Bronchial epithelial cell (primary cell): ENCODE data around the gene IL17A. TPM values are rescaled to one million over a fixed set of nuclear protein-coding genes. Genes with fewer than 3 reads are reported as not detected.

ENCODE experiments used
- DNase-seq: peaks from one replicate; pipeline ENCODE4 v3.0.0-alpha.2; 2010; ENCODE audit warnings: low read depth
- FAIRE-seq: peaks from 2 replicates; lab custom pipeline; 2011; peaks lifted over from hg19 to GRCh38; lab: Jason Lieb, UNC
- H3K27me3 ChIP-seq: 2 replicates; pipeline ENCODE4 v1.5.1; 2011; ENCODE audit warnings: low read length; ENCODE audit not compliant: control insufficient read depth, insufficient read depth
- H3K36me3 ChIP-seq: 2 replicates; pipeline ENCODE4 v1.5.1; 2011; ENCODE audit warnings: low read length; ENCODE audit not compliant: control insufficient read depth, insufficient read depth
- H3K4me3 ChIP-seq: 2 replicates; pipeline ENCODE4 v1.5.1; 2011; ENCODE audit warnings: mild to moderate bottlenecking, low read depth, low read length, control low read depth
- total RNA-seq: library from RNA; depleted of rRNA; stranded (reverse); fragments of >200 nt; gene quantifications from 2 replicates; pipeline ENCODE4 v1.2.1, GENCODE V29; 2014
- TF ChIP-seq, protein P1 (sequence below): IDR thresholded peaks from 2 replicates; pipeline ENCODE4 v1.5.1; 2011; ENCODE audit warnings: mild to moderate bottlenecking, moderate library complexity, low read length, control low read depth, inconsistent platforms; ENCODE audit not compliant: insufficient read depth, severe bottlenecking

IL17A gene
- total RNA-seq, 1 donor from 2014 or later = not detected

DNA sequence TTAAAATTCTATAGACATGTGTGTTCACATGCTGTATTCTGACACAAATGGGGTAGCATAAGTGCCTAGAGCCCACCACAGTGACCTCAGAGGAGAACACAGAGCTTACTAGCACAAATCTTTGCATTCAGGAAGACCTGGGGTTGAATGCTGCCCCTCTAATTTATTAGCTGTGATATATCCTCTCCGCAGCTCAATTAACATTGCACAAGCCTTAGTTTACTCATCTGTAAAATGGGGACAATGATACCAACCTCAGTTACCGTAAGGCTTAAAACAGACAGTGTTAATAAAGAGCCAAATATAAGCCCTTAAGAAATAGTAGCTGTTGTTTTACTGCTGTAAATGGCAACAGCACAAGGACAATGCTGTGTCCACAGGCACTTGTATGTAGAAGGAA lies 36.2 kb upstream of the IL17A start:
- no peak overlapping the region for H3K4me3 ChIP-seq
- peaks cover 4% of the 10 kb centered on the region for H3K27me3 ChIP-seq
- no peak for FAIRE-seq
- TF ChIP-seq, protein P1, sequence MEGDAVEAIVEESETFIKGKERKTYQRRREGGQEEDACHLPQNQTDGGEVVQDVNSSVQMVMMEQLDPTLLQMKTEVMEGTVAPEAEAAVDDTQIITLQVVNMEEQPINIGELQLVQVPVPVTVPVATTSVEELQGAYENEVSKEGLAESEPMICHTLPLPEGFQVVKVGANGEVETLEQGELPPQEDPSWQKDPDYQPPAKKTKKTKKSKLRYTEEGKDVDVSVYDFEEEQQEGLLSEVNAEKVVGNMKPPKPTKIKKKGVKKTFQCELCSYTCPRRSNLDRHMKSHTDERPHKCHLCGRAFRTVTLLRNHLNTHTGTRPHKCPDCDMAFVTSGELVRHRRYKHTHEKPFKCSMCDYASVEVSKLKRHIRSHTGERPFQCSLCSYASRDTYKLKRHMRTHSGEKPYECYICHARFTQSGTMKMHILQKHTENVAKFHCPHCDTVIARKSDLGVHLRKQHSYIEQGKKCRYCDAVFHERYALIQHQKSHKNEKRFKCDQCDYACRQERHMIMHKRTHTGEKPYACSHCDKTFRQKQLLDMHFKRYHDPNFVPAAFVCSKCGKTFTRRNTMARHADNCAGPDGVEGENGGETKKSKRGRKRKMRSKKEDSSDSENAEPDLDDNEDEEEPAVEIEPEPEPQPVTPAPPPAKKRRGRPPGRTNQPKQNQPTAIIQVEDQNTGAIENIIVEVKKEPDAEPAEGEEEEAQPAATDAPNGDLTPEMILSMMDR = no peak
- no peaks in the 10 kb centered on the region for H3K36me3 ChIP-seq
- DNase-seq = no peak

DNA sequence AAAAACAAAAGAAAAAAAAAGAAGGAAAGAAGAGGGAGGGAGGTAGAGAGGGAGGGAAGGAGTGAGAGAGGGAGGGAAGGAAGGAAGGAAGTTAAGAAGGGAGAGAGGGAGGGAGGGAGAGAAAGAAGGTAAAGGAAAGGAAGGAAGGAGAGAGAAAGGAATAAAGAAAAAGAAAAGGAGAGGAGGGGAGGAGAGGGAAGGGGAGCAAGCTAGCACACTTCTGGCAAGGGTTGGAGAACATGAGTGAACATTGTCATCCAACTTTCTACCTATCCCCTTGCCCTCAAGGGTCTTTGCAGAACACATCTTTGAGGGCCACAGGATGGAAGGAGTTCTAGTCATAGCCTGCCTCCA lies 34.1 kb upstream of the IL17A start:
- no peaks in the 10 kb centered on the region for H3K36me3 ChIP-seq
- no peak overlapping the region for H3K4me3 ChIP-seq
- FAIRE-seq = no peak
- H3K27me3 ChIP-seq = peaks cover 1% of the 10 kb centered on the region
- DNase-seq = no peak
- TF ChIP-seq, protein P1 = no peak

DNA sequence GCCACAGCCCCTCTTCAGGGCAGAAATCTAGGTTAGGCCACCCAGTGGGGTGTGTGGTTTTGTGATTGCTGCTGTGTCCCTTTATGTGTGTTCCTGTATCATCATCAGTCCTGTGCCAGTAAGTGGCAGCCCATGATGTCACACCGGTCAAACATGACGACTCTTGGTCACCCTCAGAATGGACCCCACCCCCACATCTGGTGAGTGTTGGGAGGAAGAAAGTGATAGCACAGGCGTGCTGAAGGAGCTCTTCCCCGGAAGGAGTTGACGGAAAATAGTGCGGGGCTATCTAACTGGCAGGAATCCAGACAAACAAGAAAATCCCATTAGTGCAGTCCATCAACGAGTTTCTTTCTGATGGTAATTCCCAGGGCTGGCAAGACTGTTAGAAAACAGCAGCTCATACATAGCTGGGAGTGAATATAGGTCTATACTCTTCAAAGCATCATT lies 33.4 kb upstream of the IL17A start:
- DNase-seq = no peak
- Histone ChIP-seq H3K4me3 (no peak overlapping the region), H3K36me3 (no peaks in the 10 kb centered on the region), H3K27me3 (no peaks in the 10 kb centered on the region)
- FAIRE-seq = peak; percentile 88
- TF ChIP-seq, protein P1 = no peak

DNA sequence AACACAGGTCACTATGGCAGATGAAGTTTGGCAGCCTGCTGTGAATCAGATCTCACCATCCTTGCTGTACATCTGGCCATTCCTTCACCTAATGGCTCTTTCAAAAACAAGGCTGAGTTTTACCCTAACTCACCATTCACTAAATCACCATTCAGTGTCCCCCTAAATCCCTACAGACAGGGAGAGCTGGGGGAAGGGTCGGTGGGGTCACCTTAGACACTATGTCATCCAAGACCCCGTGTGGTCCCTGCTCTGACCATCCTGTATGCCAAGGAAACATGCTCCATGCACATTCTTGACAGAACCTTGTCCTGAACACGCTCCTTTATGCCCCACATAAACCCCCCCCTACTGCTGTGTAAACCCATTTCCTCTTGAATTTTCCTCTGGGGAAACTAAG lies 31.8 kb upstream of the IL17A start:
- FAIRE-seq = no peak
- TF ChIP-seq, protein P1 = no peak
- H3K36me3 ChIP-seq = no peaks in the 10 kb centered on the region
- H3K27me3 ChIP-seq = no peaks in the 10 kb centered on the region
- DNase-seq = no peak
- H3K4me3 ChIP-seq = no peak overlapping the region

DNA sequence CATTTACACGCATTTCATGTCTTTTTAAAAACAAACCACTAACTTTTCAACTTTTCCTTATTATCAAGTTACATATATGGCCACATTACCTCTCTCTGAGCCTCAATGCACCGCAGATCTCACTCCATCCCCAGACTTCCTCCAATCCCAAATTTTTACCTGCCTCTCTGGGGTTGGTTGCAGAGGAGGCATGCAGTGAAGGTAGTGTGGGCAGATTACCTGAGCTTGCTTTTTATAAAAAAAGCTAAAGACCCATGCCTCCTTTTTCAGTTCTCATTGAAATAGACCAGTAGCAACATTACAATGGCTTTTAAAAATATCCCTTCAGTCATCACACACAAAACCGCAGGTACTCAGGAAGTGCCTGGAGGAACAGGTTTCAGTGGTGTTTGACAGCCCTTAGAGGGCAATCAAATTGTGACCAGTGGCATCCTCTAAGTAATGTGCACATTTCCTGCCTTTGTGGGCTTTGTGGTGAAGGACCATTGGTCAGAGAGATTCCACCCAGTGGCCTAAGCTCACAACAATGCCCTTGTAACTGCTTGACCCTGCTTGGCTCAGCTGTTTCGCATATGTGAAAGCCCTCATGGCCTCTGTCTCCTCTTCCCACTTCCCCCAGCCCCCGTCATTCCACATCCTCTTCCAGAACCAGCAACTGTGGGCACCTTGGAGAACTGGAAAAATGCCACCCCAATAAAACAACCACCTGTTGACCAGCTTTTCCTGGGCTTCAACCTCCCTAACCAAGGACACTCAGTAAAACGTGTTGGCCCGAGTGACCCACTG lies 30.2 kb upstream of the IL17A start:
- TF ChIP-seq, protein P1 = no peak
- Histone ChIP-seq H3K36me3 (no peaks in the 10 kb centered on the region), H3K4me3 (no peak overlapping the region), H3K27me3 (no peaks in the 10 kb centered on the region)
- DNase-seq (peak; percentile 49), FAIRE-seq (no peak)

DNA sequence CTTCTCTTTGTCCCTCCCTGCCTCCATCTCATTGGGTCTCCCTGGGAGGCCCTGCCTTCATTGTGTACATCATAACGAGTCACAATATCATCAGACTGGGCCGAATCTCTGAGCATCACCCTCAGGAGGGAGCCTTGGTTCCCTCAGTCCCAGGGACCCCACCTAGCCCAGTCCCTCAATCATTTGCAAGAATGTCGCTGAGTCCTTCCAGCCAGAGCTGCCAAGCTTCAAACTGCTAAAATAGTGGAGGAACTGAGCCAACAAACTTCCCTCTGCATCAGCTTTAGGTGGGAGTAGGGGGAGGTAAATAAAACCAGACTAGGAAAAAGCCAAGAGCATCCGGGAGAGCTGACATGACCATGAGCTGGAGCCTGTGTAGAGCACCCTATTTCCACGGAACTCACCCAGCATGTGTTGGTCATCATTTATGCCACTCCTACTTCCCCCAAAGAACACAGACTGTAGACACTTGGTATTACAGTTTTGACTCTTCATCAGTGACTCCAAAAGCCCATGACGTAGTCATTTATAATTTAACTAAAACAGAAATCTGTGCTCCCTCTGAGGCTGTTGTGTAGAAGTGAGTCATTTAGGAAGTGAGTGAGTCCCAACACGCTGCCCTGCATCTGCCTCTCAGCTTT lies 28.8 kb upstream of the IL17A start:
- DNase-seq (peak; percentile 89), FAIRE-seq (no peak)
- Histone ChIP-seq H3K4me3 (no peak overlapping the region), H3K27me3 (no peaks in the 10 kb centered on the region), H3K36me3 (no peaks in the 10 kb centered on the region)
- TF ChIP-seq, protein P1 = no peak
